NB4 (cell line): ENCODE measurements around the gene KDR.

Experiments
- CTCF ChIP-seq: IDR thresholded peaks from one replicate; pipeline ENCODE4 v1.5.1; 2012; ENCODE audit warnings: low read depth, low read length
- MAX ChIP-seq: IDR thresholded peaks from 2 replicates; pipeline ENCODE4 v1.6.1; 2011; ENCODE audit warnings: low read depth, low read length
- POLR2A ChIP-seq: IDR thresholded peaks from 2 replicates; pipeline ENCODE4 v1.6.1; 2011; ENCODE audit warnings: mild to moderate bottlenecking; ENCODE audit not compliant: insufficient read length; ENCODE audit errors: extremely low read depth

GRCh38 chr4:55143858-55144257, 18.5 kb upstream of the KDR start:
- TF ChIP-seq MAX (no peak), CTCF (no peak), POLR2A (no peak)
